NCI-H69 (cell line): ENCODE data around the gene SEMA3G.
A peak's percentile ranks its signal among the peaks of the same experiment; 100 is the strongest.

Experiments used
- DNase-seq: peaks from one replicate; lab custom pipeline; 2025; lab: John Stamatoyannopoulos, UW

Gene SEMA3G

DNA sequence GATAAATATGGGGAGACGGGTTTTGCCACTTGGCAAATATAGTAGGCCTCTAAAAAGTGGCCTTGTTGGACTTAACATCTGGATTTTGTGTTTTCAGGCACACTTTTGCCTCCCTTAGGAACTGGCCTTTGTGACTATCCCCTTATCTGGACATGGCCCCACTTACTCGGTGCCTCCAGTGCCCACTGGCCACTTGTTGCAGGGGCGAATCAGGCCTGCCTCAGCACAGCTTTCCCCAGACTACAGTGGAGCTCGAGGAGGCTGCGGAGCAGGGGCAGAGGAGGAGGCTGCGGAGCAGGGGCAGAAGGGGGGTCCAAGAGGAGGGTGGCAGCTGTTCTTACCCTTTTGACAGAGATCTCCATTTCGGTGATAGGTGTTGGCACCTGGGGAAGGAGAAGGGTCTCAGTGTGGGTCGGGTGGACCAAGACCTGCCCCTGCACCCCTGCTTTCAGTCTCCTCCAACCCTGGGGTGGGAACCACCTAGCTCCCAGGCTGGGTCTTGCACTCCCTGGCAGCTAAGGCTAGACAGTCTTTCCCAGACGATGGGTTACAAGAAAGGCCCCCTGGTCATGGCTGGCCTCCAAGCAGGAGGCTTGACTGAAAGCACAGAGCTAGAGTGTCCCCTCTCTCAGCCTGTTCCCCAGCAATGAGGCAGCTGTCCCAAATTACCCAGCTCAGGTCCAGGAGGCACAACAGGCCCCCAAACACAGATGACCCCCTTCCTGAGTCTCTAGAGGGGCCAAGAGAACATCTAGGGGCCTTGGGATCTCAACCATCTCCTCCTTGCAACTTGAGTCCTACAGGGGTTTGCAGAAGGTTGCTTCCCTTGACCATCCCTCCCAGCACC is 6.1 kb downstream of the SEMA3G start:
- no peak for DNase-seq

GRCh38 chr3:52438104-52438376 is 6.9 kb downstream of the SEMA3G start:
- DNase-seq = no peak

DNA sequence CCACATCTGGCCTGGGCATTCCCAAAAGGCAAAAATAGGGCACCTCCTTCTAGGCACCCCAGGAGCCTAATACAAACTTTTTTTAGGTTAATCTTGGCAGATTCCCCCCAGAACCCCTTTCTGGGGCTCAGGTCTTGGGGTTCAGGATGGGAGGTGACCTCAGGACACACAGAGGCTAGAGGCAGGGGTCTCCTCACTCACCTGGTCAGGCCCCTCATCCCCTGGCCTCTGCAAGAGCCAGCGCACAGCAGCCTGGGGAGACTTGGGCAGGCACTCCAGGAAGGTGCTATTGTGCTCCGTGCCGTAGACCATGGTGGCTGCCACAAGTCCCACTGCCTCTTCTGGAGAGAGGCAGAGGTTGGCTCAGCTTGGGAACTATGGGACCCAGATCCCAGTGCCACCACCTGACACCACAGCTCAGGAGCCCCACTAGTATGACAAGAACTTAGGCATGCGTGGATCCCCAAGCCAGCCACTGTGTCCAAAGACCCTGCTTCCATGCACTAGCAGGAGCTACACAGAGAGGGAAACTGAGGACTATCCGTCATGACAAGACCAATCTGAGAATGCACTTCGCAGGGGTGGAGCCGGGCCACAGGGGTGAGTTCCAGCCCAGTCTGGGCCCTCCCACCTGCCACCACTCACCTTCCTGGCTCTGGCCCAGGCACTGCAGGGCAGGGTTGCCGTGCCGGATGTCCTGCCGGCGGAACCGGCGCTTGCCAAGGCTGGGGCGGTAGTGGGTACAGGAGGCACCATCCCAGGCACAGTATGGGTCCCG is 7.4 kb downstream of the SEMA3G start:
- DNase-seq = no peak

GRCh38 chr3:52436500-52437149 is 8.3 kb downstream of the SEMA3G start:
- peak; percentile 11 for DNase-seq

- peak; percentile 12 for DNase-seq
These were observed 9.4 kb downstream of the SEMA3G start for GRCh38 chr3:52435246-52436101.

- DNase-seq = no peak
These were observed 10.3 kb downstream of the SEMA3G start for GRCh38 chr3:52434491-52435115.

DNA sequence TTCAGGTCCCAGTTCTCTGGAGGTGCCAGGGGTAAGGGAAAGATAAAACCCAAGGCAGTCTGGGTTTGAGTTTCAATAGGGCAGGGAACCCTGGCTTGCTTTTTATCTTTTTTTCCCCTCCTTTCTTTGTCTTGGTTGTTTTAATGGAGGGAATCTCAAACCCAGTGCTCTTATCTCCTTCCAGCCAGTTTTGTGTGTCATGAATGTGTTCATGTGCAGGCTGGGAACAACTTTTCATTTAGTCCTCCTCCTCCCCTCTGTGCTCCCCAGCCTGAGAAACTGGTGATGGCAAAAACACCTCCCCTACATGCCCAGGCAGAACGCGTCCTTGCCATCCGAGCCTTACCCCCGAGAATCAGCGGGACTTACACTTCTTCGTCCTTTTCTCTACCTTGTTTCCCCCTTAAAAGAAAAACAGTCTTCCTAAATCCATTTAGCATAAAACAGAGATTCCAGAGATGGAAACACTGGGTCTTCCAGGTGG is 10.9 kb downstream of the SEMA3G start:
- no peak for DNase-seq

- DNase-seq = no peak
These were observed 11.4 kb downstream of the SEMA3G start for GRCh38 chr3:52433328-52433995.

- no peak for DNase-seq
These were observed 12.2 kb downstream of the SEMA3G start for GRCh38 chr3:52432691-52433141.

GRCh38 chr3:52432225-52432624 is 12.7 kb downstream of the SEMA3G start:
- no peak for DNase-seq

DNA sequence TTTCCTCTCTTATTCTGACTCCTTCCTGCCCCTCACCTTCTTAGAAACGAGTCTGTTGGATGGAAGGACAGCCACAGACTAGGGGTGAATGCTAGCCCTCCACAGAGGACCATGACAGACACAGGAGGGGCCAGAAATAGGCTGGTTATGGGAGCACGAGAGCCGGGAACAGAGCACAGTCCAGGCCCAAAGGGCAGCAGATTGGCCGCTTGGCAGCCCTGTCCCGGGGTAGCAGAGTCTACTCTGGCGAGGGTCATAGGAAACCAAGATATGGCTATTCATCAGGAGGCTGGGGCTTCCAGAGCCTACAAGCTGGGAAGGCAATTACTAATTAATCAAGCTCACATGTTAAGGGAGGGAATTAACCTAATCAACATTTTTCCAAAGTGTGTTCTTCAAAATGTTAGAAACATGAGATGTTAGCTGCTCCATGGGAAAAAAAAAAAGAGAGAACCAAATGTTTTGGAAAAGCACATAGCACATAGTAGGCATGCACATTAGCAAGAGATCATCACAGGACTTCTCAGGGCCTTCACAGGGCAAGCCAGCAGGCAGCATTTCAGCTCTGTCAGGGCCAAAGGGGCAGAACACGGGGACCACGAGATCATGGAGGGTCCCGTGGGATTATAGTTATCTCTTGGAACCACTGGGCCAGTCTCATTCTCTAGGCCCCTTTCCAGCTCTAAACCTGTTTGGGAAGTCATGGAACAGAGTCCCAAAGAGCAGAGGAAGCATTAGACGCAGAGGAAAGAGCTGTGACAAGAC is 13.3 kb downstream of the SEMA3G start:
- no peak for DNase-seq

- DNase-seq = no peak
These were observed 14.5 kb downstream of the SEMA3G start for GRCh38 chr3:52430416-52430810.

- no peak for DNase-seq
These were observed 15.0 kb downstream of the SEMA3G start for GRCh38 chr3:52429779-52430415.

GRCh38 chr3:52429031-52429430 is 15.9 kb downstream of the SEMA3G start:
- DNase-seq = no peak

- peak; percentile 68 for DNase-seq
These were observed 16.5 kb downstream of the SEMA3G start for GRCh38 chr3:52428151-52429005.

GRCh38 chr3:52423173-52423572 is 21.7 kb downstream of the SEMA3G start:
- no peak for DNase-seq

DNA sequence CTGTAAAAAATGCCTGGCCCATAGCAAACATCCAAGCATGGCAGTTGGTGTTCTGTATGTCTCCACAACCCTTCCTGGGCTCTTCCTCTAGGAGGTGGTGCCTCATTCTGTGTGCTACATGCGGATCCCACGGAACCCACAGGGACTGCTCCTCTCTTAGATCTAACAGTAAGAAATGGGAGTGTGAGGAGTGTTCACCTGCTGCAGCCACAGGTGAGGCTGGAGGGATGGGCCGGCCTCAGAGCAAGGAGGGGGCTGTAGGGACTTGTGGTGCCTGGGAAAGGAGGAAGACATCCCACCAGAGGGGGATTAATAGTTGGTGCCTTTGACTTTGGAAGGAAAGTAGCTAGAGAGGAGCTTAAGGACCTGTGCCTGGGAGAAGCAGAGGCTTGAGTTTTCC is 22.2 kb downstream of the SEMA3G start:
- DNase-seq = no peak

DNA sequence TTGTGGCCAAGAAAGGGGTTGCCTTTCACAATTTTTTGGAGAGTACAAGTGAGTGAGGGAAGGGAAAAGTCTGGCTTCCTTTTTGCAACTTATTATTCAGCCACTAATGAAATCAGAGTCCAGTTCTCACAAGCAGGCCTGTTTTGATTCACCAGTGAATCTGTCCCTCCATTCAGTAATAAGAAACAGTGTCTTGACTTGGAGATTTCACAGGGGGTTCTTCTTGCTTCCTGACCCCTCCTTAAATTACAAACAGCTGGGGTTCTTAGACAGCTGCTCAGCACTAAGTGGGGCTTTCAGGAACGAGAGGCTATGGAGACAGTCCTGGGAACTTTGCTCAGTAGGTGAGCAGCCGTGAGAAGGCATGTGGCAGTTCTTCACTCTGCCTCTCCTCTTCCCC is 24.5 kb downstream of the SEMA3G start:
- no peak for DNase-seq

DNA sequence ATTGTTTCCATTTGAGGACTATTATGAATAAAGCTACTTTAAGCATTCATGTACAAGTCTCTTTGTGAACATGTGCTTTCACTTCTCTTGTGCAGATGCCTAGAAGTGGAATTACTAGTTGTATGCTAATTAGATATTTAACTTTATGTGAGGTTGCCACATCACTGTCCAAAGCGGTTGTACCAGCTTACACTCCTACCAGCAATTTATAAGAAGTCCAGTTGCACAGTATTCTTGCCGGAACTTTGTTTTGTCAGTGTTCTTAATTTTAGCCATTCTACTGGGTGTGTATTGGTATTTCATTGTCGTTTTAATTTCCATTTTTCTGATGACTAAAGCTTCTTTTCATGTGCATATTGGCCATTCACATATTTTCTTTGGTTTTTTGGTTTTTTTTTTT is 29.1 kb downstream of the SEMA3G start:
- DNase-seq = no peak
